NCI-H345 treated with DMSO at 0.1 percent for 48 hours (cell line): ENCODE measurements around the gene VWA8.

Experiments used
- DNase-seq: peaks from one replicate; lab custom pipeline; 2025; ENCODE audit not compliant: unreplicated experiment; lab: John Stamatoyannopoulos, UW

VWA8 gene

GRCh38 chr13:41540240-41540639, 420.7 kb downstream of the VWA8 start:
- peak; percentile 0 for DNase-seq

- no peak for DNase-seq
Measured at GRCh38 chr13:41533266-41534052, 427.4 kb downstream of the VWA8 start.

- no peak for DNase-seq
Measured at GRCh38 chr13:41528021-41528420, 432.9 kb downstream of the VWA8 start.

- DNase-seq, result no peak
Measured at GRCh38 chr13:41520660-41521630, 440.0 kb downstream of the VWA8 start.

GRCh38 chr13:41520016-41520659, 440.8 kb downstream of the VWA8 start:
- DNase-seq, result no peak
